Endothelial cell of umbilical vein (primary cell): ENCODE measurements around the gene PEX19. TPM values are rescaled to one million over a fixed set of nuclear protein-coding genes. Genes with fewer than 3 reads are reported as not detected.

Source experiments
- BruUV-seq: library from RNA; stranded (reverse); fragments of 400-500 nt; replicated peaks from 2 replicates; lab custom pipeline; 2021; lab: Mats Ljungman, UMichigan
- CTCF ChIA-PET: fragments of 300-600, 350-600 bp; sonication (Branson Sonifier 250); formaldehyde crosslinking; loops from one replicate; lab custom pipeline; 2021; ENCODE audit warnings: antibody characterized with exemption, inconsistent platforms; lab: Charles Lee
- POLR2A ChIA-PET: fragments of 300-600, 350-600 bp; sonication (Branson Sonifier 250); formaldehyde crosslinking; loops from one replicate; lab custom pipeline; 2021; ENCODE audit warnings: antibody characterized with exemption, inconsistent platforms; lab: Charles Lee
- DNase-seq: peaks from one replicate; pipeline ENCODE4 v3.0.0-alpha.2; 2011; ENCODE audit warnings: low read depth, low spot score
- FAIRE-seq: peaks from 2 replicates; lab custom pipeline; 2011; peaks lifted over from hg19 to GRCh38; lab: Jason Lieb, UNC
- H2AFZ ChIP-seq: 2 replicates; pipeline ENCODE4 v1.6.0; 2012; ENCODE audit warnings: low read depth, low read length, control low read depth, inconsistent platforms
- H3K27ac ChIP-seq: 2 replicates; pipeline ENCODE4 v1.5.1; 2011; ENCODE audit warnings: low read depth, mild to moderate bottlenecking, control low read depth, low read length, moderate library complexity; ENCODE audit not compliant: insufficient read depth
- H3K27me3 ChIP-seq, 2 experiments: 2 replicates each; pipeline versions ENCODE4 v1.6.0 to v1.6.1; 2011; ENCODE audit warnings: low read length in 2 of 2, mixed read lengths in 1 of 2; ENCODE audit not compliant: control insufficient read depth in 2 of 2, insufficient read depth in 2 of 2
- H3K36me3 ChIP-seq, 2 experiments: 2 replicates in 1 of 2; 3 replicates in 1 of 2; pipeline ENCODE4 v1.5.1; 2011; ENCODE audit warnings: low read length in 2 of 2, mild to moderate bottlenecking in 1 of 2, moderate library complexity in 1 of 2; ENCODE audit not compliant: control insufficient read depth in 2 of 2, insufficient read depth in 2 of 2; ENCODE audit errors: extremely low read depth in 1 of 2
- H3K4me1 ChIP-seq: 3 replicates; pipeline ENCODE4 v1.5.1; 2011; ENCODE audit warnings: mild to moderate bottlenecking, low read length; ENCODE audit not compliant: control insufficient read depth, insufficient read depth; ENCODE audit errors: extremely low read depth
- H3K4me2 ChIP-seq: 2 replicates; pipeline ENCODE4 v1.6.1; 2011; ENCODE audit warnings: low read length, control low read depth, mixed read lengths; ENCODE audit not compliant: insufficient read depth
- H3K4me3 ChIP-seq, 3 experiments: fragments of 200-600 bp in 1 of 3; sonication (generic), shearing (Covaris generic) in 1 of 3; replicated peaks in 1 of 3; 2 replicates each; pipeline ENCODE4 v1.5.1; 2011 to 2016; ENCODE audit warnings: control low read depth in 3 of 3, low read length in 3 of 3, mild to moderate bottlenecking in 2 of 3, inconsistent platforms in 1 of 3, low read depth in 1 of 3, moderate library complexity in 1 of 3; ENCODE audit not compliant: insufficient read depth in 1 of 3
- H3K79me2 ChIP-seq: 2 replicates; pipeline ENCODE4 v1.6.0; 2012; ENCODE audit warnings: low read length, inconsistent platforms; ENCODE audit not compliant: control insufficient read depth, insufficient read depth
- H3K9ac ChIP-seq: replicated peaks from 2 replicates; pipeline ENCODE3; 2011; ENCODE audit warnings: low read length, control low read depth; ENCODE audit not compliant: insufficient read depth; ENCODE audit errors: extremely low read depth
- H3K9me1 ChIP-seq: replicated peaks from 3 replicates; pipeline ENCODE4 v1.6.0; 2011; ENCODE audit warnings: mild to moderate bottlenecking, low read length; ENCODE audit not compliant: control insufficient read depth, insufficient read depth; ENCODE audit errors: extremely low read depth
- H3K9me3 ChIP-seq: replicated peaks from 2 replicates; pipeline ENCODE4 v1.5.1; 2012; ENCODE audit warnings: low read length, inconsistent platforms; ENCODE audit not compliant: control insufficient read depth, insufficient read depth
- H4K20me1 ChIP-seq: replicated peaks from 2 replicates; pipeline ENCODE3; 2011; ENCODE audit warnings: mild to moderate bottlenecking, low read length; ENCODE audit not compliant: control insufficient read depth, insufficient read depth; ENCODE audit errors: extremely low read depth
- CTCF ChIP-seq, 2 donors: IDR thresholded peaks; 1 replicate in 1 of 2; 2 replicates in 1 of 2; pipeline ENCODE4 v1.5.1; 2011; ENCODE audit warnings: low read length in 2 of 2, mild to moderate bottlenecking in 2 of 2, moderate library complexity in 2 of 2, control low read depth in 1 of 2, inconsistent platforms in 1 of 2, low read depth in 1 of 2; ENCODE audit not compliant: insufficient read depth in 1 of 2; ENCODE audit errors: extremely low read depth in 1 of 2
- EZH2 ChIP-seq: IDR thresholded peaks from 2 replicates; pipeline ENCODE4 v1.6.1; 2012; ENCODE audit warnings: borderline replicate concordance, low read depth, mild to moderate bottlenecking, moderate library complexity, low read length, inconsistent platforms; ENCODE audit not compliant: severe bottlenecking
- FOS ChIP-seq: IDR thresholded peaks from 2 replicates; pipeline ENCODE4 v1.6.1; 2011; ENCODE audit warnings: mild to moderate bottlenecking, low read length, moderate library complexity, borderline replicate concordance; ENCODE audit not compliant: insufficient read depth
- GATA2 ChIP-seq: IDR thresholded peaks from 2 replicates; pipeline ENCODE4 v1.7.0; 2011; ENCODE audit warnings: low read depth, mild to moderate bottlenecking, moderate library complexity, mixed read lengths, low read length; ENCODE audit not compliant: insufficient read length, insufficient read depth
- JUN ChIP-seq: IDR thresholded peaks from 2 replicates; pipeline ENCODE4 v1.6.1; 2011; ENCODE audit warnings: borderline replicate concordance, low read depth; ENCODE audit not compliant: insufficient read length, insufficient read depth
- MYC ChIP-seq: IDR thresholded peaks from one replicate; pipeline ENCODE4 v1.6.1; 2011; ENCODE audit warnings: mild to moderate bottlenecking, low read depth, low read length
- POLR2A ChIP-seq: IDR thresholded peaks from 2 replicates; pipeline ENCODE4 v1.6.1; 2012; ENCODE audit warnings: low read depth, mild to moderate bottlenecking, control low read depth, low read length
- POLR2AphosphoS5 ChIP-seq: IDR thresholded peaks from 2 replicates; pipeline ENCODE4 v1.6.1; 2012; ENCODE audit warnings: low read depth, mild to moderate bottlenecking, control low read depth, low read length, moderate library complexity; ENCODE audit not compliant: insufficient read depth
- dilution Hi-C: fragments of 300-500 bp; cut with MboI; formaldehyde crosslinking; loops from one replicate; pipeline ENCODE4 v1.15.0; 2019; ENCODE audit warnings: low sequenced_read_pairs; ENCODE audit not compliant: extremely low pct_ligation_motif_present
- intact Hi-C: fragments of 100-400 bp; cut with micrococcal nuclease; formaldehyde crosslinking; loops from one replicate; pipeline ENCODE4 v1.10.0; 2022
- polyA plus RNA-seq, 4 experiments: library from polyadenylated mRNA; depleted of rRNA in 3 of 4; stranded (reverse) in 3 of 4; unstranded in 1 of 4; fragments of >200 nt; gene quantifications; 2 replicates each; pipeline versions ENCODE4 v1.2.1 to v1.2.3, GENCODE V29; 2011 to 2012; ENCODE audit warnings: missing spikeins in 1 of 4
- total RNA-seq: library from RNA; stranded (reverse); gene quantifications from 2 replicates; pipeline ENCODE4 v1.2.3, GENCODE V29; 2021
- TF ChIP-seq, protein P1 (sequence below): IDR thresholded peaks from 2 replicates; pipeline ENCODE4 v1.6.1; 2011; ENCODE audit not compliant: insufficient read depth, insufficient read length

The PEX19 gene
- total and polyA plus RNA-seq, 2 donors (not counting 3 experiments of a cell fraction or from before 2014, with no cell fraction given), result 24.4 to 38.4 TPM

DNA sequence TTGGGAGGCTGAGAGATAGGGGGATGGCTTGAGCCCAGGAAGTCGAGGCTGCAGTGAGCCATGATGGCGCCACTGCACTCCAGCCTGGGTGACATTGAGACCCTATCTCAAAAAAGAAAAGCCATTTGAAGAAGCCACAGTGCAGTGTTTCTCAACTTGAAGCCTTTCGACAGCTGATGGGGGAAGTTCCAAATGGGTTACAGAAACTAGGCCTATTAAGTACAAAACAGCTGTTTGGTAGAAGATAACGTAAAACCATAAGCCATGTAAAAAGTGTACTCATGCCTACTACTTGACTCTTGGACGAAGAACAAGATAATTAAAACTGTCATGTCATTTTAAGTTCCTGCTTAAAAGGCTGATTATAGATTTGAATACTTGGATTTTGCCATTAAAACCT, 41.5 kb upstream of the PEX19 start:
- Histone ChIP-seq H3K4me1 (no peaks in the 10 kb centered on the region), H3K27ac (no peak overlapping the region), H3K36me3 (peaks cover 11 to 25% of the 10 kb centered on the region in 2 experiments), H3K79me2 (peaks cover 25% of the 10 kb centered on the region), H3K9me3 (no peaks in the 10 kb centered on the region), H3K4me2 (no peak overlapping the region), H3K27me3 (no peaks in the 10 kb centered on the region), H3K9ac (no peak overlapping the region), H4K20me1 (no peaks in the 10 kb centered on the region), H3K4me3 (no peak overlapping the region), H3K9me1 (no peaks in the 10 kb centered on the region), H2AFZ (no peak overlapping the region)
- ChIA-PET POLR2A (no interaction called here), CTCF (interaction anchor here (0.8 kb wide), 1 partner anchor 35 kb away, joined by 3 read pairs; no protein-coding TSS in a partner anchor)
- dilution Hi-C loops, result no loop called here
- intact Hi-C loops, result loop anchor here (10.0 kb wide), 1 partner anchor 728 kb away; no protein-coding TSS in a partner anchor
- peak; percentile 91 for FAIRE-seq
- TF ChIP-seq CTCF (IDR thresholded peaks at IDR 0.05; ENCODE audit: extremely low read depth in 1 of 2, insufficient read depth in 1 of 2, low read depth in 1 of 2, low read length in 2 of 2) (no peak), MYC (no peak), FOS (no peak), EZH2 (no peak), JUN (no peak), GATA2 (no peak), POLR2AphosphoS5 (no peak), POLR2A (no peak)
- TF ChIP-seq, protein P1, sequence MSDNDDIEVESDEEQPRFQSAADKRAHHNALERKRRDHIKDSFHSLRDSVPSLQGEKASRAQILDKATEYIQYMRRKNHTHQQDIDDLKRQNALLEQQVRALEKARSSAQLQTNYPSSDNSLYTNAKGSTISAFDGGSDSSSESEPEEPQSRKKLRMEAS, result no peak
- DNase-seq, result no peak
- BruUV-seq, result no TSS peak
